HCT116 (cell line): ENCODE results near the gene REXO5. TPM values are rescaled to one million over a fixed set of nuclear protein-coding genes. Genes with fewer than 3 reads are reported as not detected.

Source experiments
- ATAC-seq: fragments of 200-7000 bp; cut with Tn5 transposase; 2 replicates; pipeline ENCODE4 v1.9.1; 2020; ENCODE audit warnings: mild to moderate bottlenecking, moderate library complexity
- BruUV-seq: library from RNA; stranded (reverse); fragments of 400-500 nt; replicated peaks from 2 replicates; lab custom pipeline; 2021; lab: Mats Ljungman, UMichigan
- CTCF ChIA-PET: fragments of 300-600 bp; sonication (Branson Sonifier 250); formaldehyde crosslinking; loops from one replicate; lab custom pipeline; 2021; ENCODE audit warnings: antibody characterized with exemption; lab: Charles Lee
- POLR2A ChIA-PET: fragments of 300-600, 350-600 bp; sonication (Branson Sonifier 250); formaldehyde crosslinking; loops from one replicate; lab custom pipeline; 2021; ENCODE audit warnings: antibody characterized with exemption; lab: Charles Lee
- RAD21 ChIA-PET, 2 experiments: fragments of 300-600 bp; sonication (Branson Sonifier 250); formaldehyde crosslinking; loops; one replicate each; lab custom pipeline; 2023; ENCODE audit warnings: low total read pairs in 2 of 2; ENCODE audit not compliant: uncharacterized antibody in 2 of 2, unreplicated experiment in 2 of 2, low non-redundant PET in 1 of 2; lab: Charles Lee
- DNase-seq: peaks from one replicate; pipeline ENCODE4 v3.0.0-alpha.2; 2010; ENCODE audit warnings: low read depth, low spot score
- H2AFZ ChIP-seq: fragments of 200-600 bp; shearing (Covaris generic), sonication (generic); 2 replicates; pipeline ENCODE4 v1.6.1; 2017; ENCODE audit warnings: low read depth, mixed run types, mixed read lengths, antibody characterized with exemption, low read length; ENCODE audit not compliant: poor library complexity, severe bottlenecking
- H3K27ac ChIP-seq: 2 replicates; pipeline ENCODE4 v1.5.1; 2012; ENCODE audit warnings: low read depth, low read length
- H3K27me3 ChIP-seq: fragments of 200-600 bp; sonication (generic); 2 replicates; pipeline ENCODE4 v1.6.1; 2016; ENCODE audit warnings: mixed run types, low read length, mixed read lengths; ENCODE audit not compliant: insufficient read depth
- H3K36me3 ChIP-seq, 2 experiments: fragments of 200-500 bp in 1 of 2; fragments of 200-600 bp in 1 of 2; sonication (Bioruptor generic) in 1 of 2; sonication (generic) in 1 of 2; 2 replicates each; pipeline versions ENCODE4 v1.5.1 to v1.6.1; 2014 to 2016; ENCODE audit warnings: low read length in 2 of 2, inconsistent platforms in 1 of 2, mixed read lengths in 1 of 2, mixed run types in 1 of 2; ENCODE audit not compliant: insufficient read depth in 2 of 2, control insufficient read depth in 1 of 2
- H3K4me1 ChIP-seq, 2 experiments: fragments of 200-600 bp in 1 of 2; sonication (generic) in 1 of 2; 2 replicates each; pipeline versions ENCODE4 v1.5.1 to v1.6.1; 2012 to 2017; ENCODE audit warnings: low read length in 2 of 2, inconsistent platforms in 1 of 2, mild to moderate bottlenecking in 1 of 2, mixed read lengths in 1 of 2, mixed run types in 1 of 2, moderate library complexity in 1 of 2; ENCODE audit not compliant: insufficient read depth in 2 of 2, control insufficient read depth in 1 of 2
- H3K4me2 ChIP-seq: fragments of 200-600 bp; sonication (generic); 2 replicates; pipeline ENCODE4 v1.6.1; 2017; ENCODE audit warnings: mixed run types, low read length, mixed read lengths
- H3K4me3 ChIP-seq, 2 experiments: fragments of 200-600 bp in 1 of 2; sonication (generic) in 1 of 2; replicated peaks in 1 of 2; 2 replicates each; pipeline ENCODE4 v1.5.1; 2011 to 2016; ENCODE audit warnings: low read length in 2 of 2, control low read depth in 1 of 2, low read depth in 1 of 2, mild to moderate bottlenecking in 1 of 2, mixed read lengths in 1 of 2, mixed run types in 1 of 2
- H3K79me2 ChIP-seq: fragments of 200-600 bp; sonication (generic); 2 replicates; pipeline ENCODE4 v1.6.1; 2017; ENCODE audit warnings: mild to moderate bottlenecking, mixed run types, low read length, moderate library complexity, mixed read lengths; ENCODE audit not compliant: insufficient read depth
- H3K9ac ChIP-seq: fragments of 200-600 bp; sonication (generic); 2 replicates; pipeline ENCODE4 v1.6.1; 2016; ENCODE audit warnings: low read length, mixed read lengths
- H3K9me2 ChIP-seq: fragments of 200-600 bp; sonication (generic), shearing (Covaris generic); 2 replicates; pipeline ENCODE4 v1.6.1; 2017; ENCODE audit warnings: mixed run types, mild to moderate bottlenecking, moderate library complexity; ENCODE audit not compliant: insufficient read depth
- H3K9me3 ChIP-seq, 2 experiments: fragments of 200-500 bp in 1 of 2; fragments of 200-600 bp in 1 of 2; sonication (Bioruptor generic) in 1 of 2; sonication (generic) in 1 of 2; 2 replicates each; pipeline ENCODE4 v1.6.1; 2014 to 2017; ENCODE audit warnings: low read length in 2 of 2, mixed read lengths in 2 of 2, inconsistent platforms in 1 of 2, low read depth in 1 of 2, mild to moderate bottlenecking in 1 of 2, mixed run types in 1 of 2, moderate library complexity in 1 of 2; ENCODE audit not compliant: control insufficient read depth in 1 of 2, insufficient read depth in 1 of 2
- H4K20me1 ChIP-seq: fragments of 200-600 bp; sonication (generic), shearing (Covaris generic); 2 replicates; pipeline ENCODE4 v1.6.1; 2017; ENCODE audit warnings: mixed run types, mild to moderate bottlenecking, moderate library complexity; ENCODE audit not compliant: insufficient read depth
- ATF3 ChIP-seq: IDR thresholded peaks from 2 replicates; pipeline ENCODE4 v1.6.1; 2012
- CTCF ChIP-seq, 3 experiments: fragments of 200-600 bp in 1 of 3; sonication (generic) in 1 of 3; IDR thresholded peaks in 2 of 3; conservative IDR thresholded peaks in 1 of 3; 2 replicates each; pipeline ENCODE4 v1.5.1; 2012 to 2017; ENCODE audit warnings: low read depth in 2 of 3, low read length in 2 of 3, antibody characterized with exemption in 1 of 3, borderline replicate concordance in 1 of 3, control low read depth in 1 of 3, mild to moderate bottlenecking in 1 of 3, mixed read lengths in 1 of 3, mixed run types in 1 of 3, moderate library complexity in 1 of 3; ENCODE audit not compliant: insufficient read depth in 1 of 3
- EGR1 ChIP-seq: IDR thresholded peaks from 2 replicates; pipeline ENCODE4 v1.6.1; 2012; ENCODE audit warnings: low read depth
- EZH2 ChIP-seq: fragments of 200-600 bp; sonication (generic); IDR thresholded peaks from 2 replicates; pipeline ENCODE4 v1.6.1; 2017; ENCODE audit warnings: antibody characterized with exemption, mixed run types
- EZH2phosphoT487 ChIP-seq: fragments of 200-600 bp; IDR thresholded peaks from 2 replicates; pipeline ENCODE4 v1.6.1; 2018; ENCODE audit warnings: antibody characterized with exemption, borderline replicate concordance
- JUND ChIP-seq: IDR thresholded peaks from 2 replicates; pipeline ENCODE4 v1.6.1; 2012
- MAX ChIP-seq: IDR thresholded peaks from 2 replicates; pipeline ENCODE4 v1.6.1; 2012
- POLR2A ChIP-seq: IDR thresholded peaks from 2 replicates; pipeline ENCODE4 v1.7.0; 2011; ENCODE audit warnings: borderline replicate concordance; ENCODE audit not compliant: insufficient read depth, insufficient read length; ENCODE audit errors: extremely low read depth
- POLR2AphosphoS5 ChIP-seq: IDR thresholded peaks from 2 replicates; pipeline ENCODE4 v1.6.1; 2011; ENCODE audit warnings: mild to moderate bottlenecking, low read depth, low read length, moderate library complexity
- RAD21 ChIP-seq: IDR thresholded peaks from 2 replicates; pipeline ENCODE4 v1.6.1; 2012; ENCODE audit warnings: low read depth, mild to moderate bottlenecking
- REST ChIP-seq: IDR thresholded peaks from 2 replicates; pipeline ENCODE4 v1.6.1; 2012; ENCODE audit warnings: low read depth
- SRF ChIP-seq: IDR thresholded peaks from 2 replicates; pipeline ENCODE4 v1.6.1; 2012; ENCODE audit warnings: low read depth
- TCF7L2 ChIP-seq: IDR thresholded peaks from 2 replicates; pipeline ENCODE4 v1.7.0; 2011; ENCODE audit warnings: borderline replicate concordance, inconsistent platforms; ENCODE audit not compliant: insufficient read depth, insufficient read length; ENCODE audit errors: extremely low read depth
- YY1 ChIP-seq: IDR thresholded peaks from 2 replicates; pipeline ENCODE4 v1.6.1; 2011; ENCODE audit warnings: low read length, low read depth, moderate library complexity, mild to moderate bottlenecking; ENCODE audit not compliant: insufficient replicate concordance; ENCODE audit errors: extremely low read depth
- ZBTB33 ChIP-seq: IDR thresholded peaks from 2 replicates; pipeline ENCODE4 v1.6.1; 2011; ENCODE audit warnings: mild to moderate bottlenecking, low read length, moderate library complexity; ENCODE audit not compliant: insufficient replicate concordance; ENCODE audit errors: extremely low read depth
- ZFX ChIP-seq: fragments of 450-650 bp; IDR thresholded peaks from 2 replicates; pipeline ENCODE4 v1.6.1; 2017
- ZNF274 ChIP-seq: fragments of 200-500 bp; sonication (Bioruptor generic); IDR thresholded peaks from 2 replicates; pipeline ENCODE4 v1.6.1; 2014; ENCODE audit warnings: mild to moderate bottlenecking, low read depth, low read length, inconsistent platforms
- intact Hi-C: fragments of 100-400 bp; cut with micrococcal nuclease; formaldehyde crosslinking; loops from 2 replicates; pipeline ENCODE4 v1.10.0; 2022
- total RNA-seq: library from RNA; stranded (reverse); gene quantifications from one replicate; pipeline ENCODE4 v1.2.1, GENCODE V29; 2021; ENCODE audit not compliant: unreplicated experiment

REXO5 gene
- total RNA-seq, 1 experiment from 2014 or later: 10.5 TPM

GRCh38 chr16:20766294-20766693 is 40.0 kb upstream of the REXO5 start:
- Histone ChIP-seq H3K9me2 (no peaks in the 10 kb centered on the region), H3K4me2 (no peak overlapping the region), H3K36me3 (no peaks in the 10 kb centered on the region), H3K4me1 (peaks cover 10 to 12% of the 10 kb centered on the region in 2 experiments), H4K20me1 (no peaks in the 10 kb centered on the region), H2AFZ (no peak overlapping the region), H3K9me3 (no peaks in the 10 kb centered on the region), H3K27me3 (no peaks in the 10 kb centered on the region), H3K4me3 (no peak overlapping the region), H3K9ac (no peak overlapping the region), H3K27ac (no peak overlapping the region), H3K79me2 (no peaks in the 10 kb centered on the region)
- DNase-seq (no peak), ATAC-seq (no peak)
- BruUV-seq: no TSS peak
- ChIA-PET RAD21 (no interaction called here), CTCF (interaction anchor here (3.7 kb wide), 1 partner anchor 9 kb away, joined by 14 read pairs; no protein-coding TSS in a partner anchor), POLR2A (no interaction called here)
- no peak for TF ChIP-seq EZH2
- TF ChIP-seq CTCF (IDR thresholded peaks at IDR 0.05 in 2 of 3, conservative IDR thresholded peaks at IDR 0.05 in 1 of 3; ENCODE audit: borderline replicate concordance in 1 of 3, insufficient read depth in 1 of 3, low read depth in 2 of 3, low read length in 2 of 3): no peak
- no peak for TF ChIP-seq ZFX
- no peak for TF ChIP-seq JUND
- no peak for TF ChIP-seq ZNF274
- no peak for TF ChIP-seq POLR2A
- no peak for TF ChIP-seq POLR2AphosphoS5
- no peak for TF ChIP-seq SRF
- TF ChIP-seq REST: no peak
- no peak for TF ChIP-seq EZH2phosphoT487
- no peak for TF ChIP-seq MAX
- TF ChIP-seq TCF7L2: no peak
- no peak for TF ChIP-seq EGR1
- TF ChIP-seq YY1: no peak
- no peak for TF ChIP-seq ATF3
- no peak for TF ChIP-seq RAD21
- TF ChIP-seq ZBTB33: no peak
- intact Hi-C loops: no loop called here
